MCF 10A (cell line): ENCODE measurements around the gene ACTL9. TPM values are rescaled to one million over a fixed set of nuclear protein-coding genes. Genes with fewer than 3 reads are reported as not detected.
"Not testable (repeated sequence)": the region's sequence is repeated elsewhere in the genome, so short reads cannot be mapped to it uniquely, and the experiment has no call there.

ENCODE experiments used
- BruUV-seq: library from RNA; stranded (reverse); fragments of 400-500 nt; replicated peaks from 2 replicates; lab custom pipeline; 2021; lab: Mats Ljungman, UMichigan
- CTCF ChIA-PET: fragments of 300-600 bp; sonication (Branson Sonifier 250); formaldehyde crosslinking; extraction: SDS; loops from one replicate; lab custom pipeline; 2021; ENCODE audit warnings: antibody characterized with exemption, inconsistent platforms; lab: Yijun Ruan, JAX
- POLR2A ChIA-PET: fragments of 300-600, 350-650 bp; sonication (Branson Sonifier 250); formaldehyde crosslinking; extraction: SDS; loops from one replicate; lab custom pipeline; 2020; ENCODE audit warnings: antibody characterized with exemption, inconsistent platforms; lab: Yijun Ruan, JAX
- DNase-seq: peaks from one replicate; pipeline ENCODE4 v3.0.0-alpha.2; 2018; ENCODE audit not compliant: unreplicated experiment
- H3K27ac Mint-ChIP-seq: one replicate; pipeline ENCODE4 v1.8.0; 2022; ENCODE audit warnings: mild to moderate bottlenecking, low read depth, mixed read lengths; ENCODE audit not compliant: unreplicated experiment
- H3K27me3 Mint-ChIP-seq: one replicate; pipeline ENCODE4 v1.8.0; 2022; ENCODE audit warnings: mixed read lengths; ENCODE audit not compliant: insufficient read depth, unreplicated experiment
- H3K36me3 Mint-ChIP-seq: one replicate; pipeline ENCODE4 v1.8.0; 2022; ENCODE audit warnings: mild to moderate bottlenecking, moderate library complexity, mixed read lengths; ENCODE audit not compliant: insufficient read depth, unreplicated experiment
- H3K4me1 Mint-ChIP-seq: one replicate; pipeline ENCODE4 v1.8.0; 2022; ENCODE audit warnings: mixed read lengths; ENCODE audit not compliant: insufficient read depth, unreplicated experiment
- H3K4me3 Mint-ChIP-seq: one replicate; pipeline ENCODE4 v1.8.0; 2022; ENCODE audit warnings: mild to moderate bottlenecking, moderate library complexity, mixed read lengths; ENCODE audit not compliant: unreplicated experiment
- H3K9me3 Mint-ChIP-seq: one replicate; pipeline ENCODE4 v1.8.0; 2022; ENCODE audit warnings: mixed read lengths; ENCODE audit not compliant: unreplicated experiment
- CTCF ChIP-seq: fragments of 200-600 bp; IDR thresholded peaks from one replicate; pipeline ENCODE4 v1.8.0; 2022; ENCODE audit warnings: antibody characterized with exemption, mild to moderate bottlenecking; ENCODE audit not compliant: unreplicated experiment
- intact Hi-C: fragments of 100-400 bp; cut with micrococcal nuclease; formaldehyde crosslinking; loops from 2 replicates; pipeline ENCODE4 v1.14.1; 2022
- total RNA-seq: library from RNA; stranded (reverse); gene quantifications from 2 replicates; pipeline ENCODE4 v1.2.3, GENCODE V29; 2022

The ACTL9 gene
- total RNA-seq, 1 experiment from 2014 or later = not detected

GRCh38 chr19:8724276-8724675 is 25.7 kb upstream of the ACTL9 start:
- H3K9me3 Mint-ChIP-seq = peaks cover 47% of the 10 kb centered on the region
- BruUV-seq = no TSS peak
- no peaks in the 10 kb centered on the region for H3K36me3 Mint-ChIP-seq

GRCh38 chr19:8722032-8722431 is 23.4 kb upstream of the ACTL9 start:
- intact Hi-C loops = no loop called here
- H3K27me3 Mint-ChIP-seq = no peaks in the 10 kb centered on the region
- H3K27ac Mint-ChIP-seq = no peak overlapping the region
- ChIA-PET CTCF (no interaction called here), POLR2A (no interaction called here)
- no peak overlapping the region for H3K4me3 Mint-ChIP-seq
- peaks cover 45% of the 10 kb centered on the region for H3K9me3 Mint-ChIP-seq
- H3K36me3 Mint-ChIP-seq = no peaks in the 10 kb centered on the region
- no peak for TF ChIP-seq CTCF
- no peak for DNase-seq
- H3K4me1 Mint-ChIP-seq = no peaks in the 10 kb centered on the region
- BruUV-seq = no TSS peak

More at GRCh38 chr19:8724276-8724675, 25.7 kb upstream of the ACTL9 start:
- H3K27ac Mint-ChIP-seq = no peak overlapping the region
- DNase-seq = no peak
- POLR2A ChIA-PET = interaction anchor here (0.7 kb wide), 1 partner anchor 143 kb away, joined by 3 read pairs; no protein-coding TSS in a partner anchor
- no peak for TF ChIP-seq CTCF
- no peaks in the 10 kb centered on the region for H3K4me1 Mint-ChIP-seq
- intact Hi-C loops = no loop called here
- H3K27me3 Mint-ChIP-seq = no peaks in the 10 kb centered on the region
- no peak overlapping the region for H3K4me3 Mint-ChIP-seq
- CTCF ChIA-PET = interaction anchor here (0.6 kb wide), 1 partner anchor 26 kb away, joined by 3 read pairs; no protein-coding TSS in a partner anchor

GRCh38 chr19:8721334-8721733 is 22.7 kb upstream of the ACTL9 start, which contains the start of gene OR2Z1:
Gene OR2Z1, plus strand, starts transcription at chr19:8721634. Its CDS starts 9,395 bp downstream, at chr19:8731029.
- no TSS peak for BruUV-seq

GRCh38 chr19:8710337-8710736 is 11.7 kb upstream of the ACTL9 start:
- peaks cover 31% of the 10 kb centered on the region for H3K9me3 Mint-ChIP-seq
- CTCF ChIA-PET, H3K27ac Mint-ChIP-seq, POLR2A ChIA-PET, H3K4me1 Mint-ChIP-seq, H3K4me3 Mint-ChIP-seq, BruUV-seq, DNase-seq, H3K27me3 Mint-ChIP-seq, intact Hi-C loops, H3K36me3 Mint-ChIP-seq: not testable (repeated sequence)

More at GRCh38 chr19:8721334-8721733, 22.7 kb upstream of the ACTL9 start, which contains the start of gene OR2Z1:
- CTCF ChIA-PET = no interaction called here
- no peak within 1 kb of the TSS for H3K27ac Mint-ChIP-seq
- H3K4me3 Mint-ChIP-seq = no peak within 1 kb of the TSS
- no peaks in the 10 kb centered on the region for H3K36me3 Mint-ChIP-seq
- POLR2A ChIA-PET = no interaction called here
- peaks cover 38% of the 10 kb centered on the region for H3K9me3 Mint-ChIP-seq
- DNase-seq = no peak
- intact Hi-C loops = no loop called here
- H3K4me1 Mint-ChIP-seq = no peaks in the 10 kb centered on the region
- no peaks in the 10 kb centered on the region for H3K27me3 Mint-ChIP-seq
- no peak for TF ChIP-seq CTCF
